ENCODE data around the gene U2SURP. TPM values are rescaled to one million over a fixed set of nuclear protein-coding genes. Genes with fewer than 3 reads are reported as not detected.
"Not testable (repeated sequence)": the region's sequence is repeated elsewhere in the genome, so short reads cannot be mapped to it uniquely, and the experiment has no call there.

Gene U2SURP
- total RNA-seq, 2 experiments from 2014 or later: 208 to 248 TPM

- Mint-ChIP-seq H3K27me3 (peaks cover 16% of the 10 kb centered on the region), H3K4me1 (no peaks in the 10 kb centered on the region), H3K9me3 (ENCODE audit: low read depth) (no peaks in the 10 kb centered on the region), H3K36me3 (ENCODE audit: low read depth) (no peaks in the 10 kb centered on the region), H3K27ac (no peak overlapping the region), H3K4me3 (no peak overlapping the region)
- CTCF ChIA-PET: interaction anchor here (0.8 to 2.4 kb wide), 3 partner anchors 16 to 394 kb away, joined by 3 to 14 read pairs (median 5); no protein-coding TSS in a partner anchor
- POLR2A ChIA-PET: no interaction called here
- intact Hi-C loops (cut with DNase I, micrococcal nuclease): no loop called here
- ATAC-seq (no peak), DNase-seq (no peak)
Measured at GRCh38 chr3:142981108-142981507, 20.3 kb upstream of the U2SURP start.

- no peaks in the 10 kb centered on the region for H3K4me1 Mint-ChIP-seq
Measured at GRCh38 chr3:142982038-142982773, 19.2 kb upstream of the U2SURP start.

GRCh38 chr3:142983318-142983717 lies 18.1 kb upstream of the U2SURP start:
- Mint-ChIP-seq H3K9me3 (ENCODE audit: low read depth) (no peaks in the 10 kb centered on the region), H3K27ac (no peak overlapping the region), H3K4me3 (no peak overlapping the region), H3K4me1 (no peaks in the 10 kb centered on the region), H3K36me3 (ENCODE audit: low read depth) (no peaks in the 10 kb centered on the region), H3K27me3 (peaks cover 19% of the 10 kb centered on the region)
- ATAC-seq: no peak
- ChIA-PET POLR2A (no interaction called here), CTCF (interaction anchor here (0.6 to 1.4 kb wide), 4 partner anchors 9 to 154 kb away, joined by 3 to 5 read pairs (median 4); no protein-coding TSS in a partner anchor)
- intact Hi-C loops (cut with DNase I, micrococcal nuclease): no loop called here
- DNase-seq: no peak

More at GRCh38 chr3:142982038-142982773, 19.2 kb upstream of the U2SURP start:
- intact Hi-C loops (cut with DNase I, micrococcal nuclease): no loop called here
- no peak for ATAC-seq
- Mint-ChIP-seq H3K27me3 (peaks cover 16% of the 10 kb centered on the region), H3K4me3 (no peak overlapping the region), H3K27ac (no peak overlapping the region), H3K9me3 (ENCODE audit: low read depth) (no peaks in the 10 kb centered on the region), H3K36me3 (ENCODE audit: low read depth) (no peaks in the 10 kb centered on the region)
- no peak for DNase-seq
- ChIA-PET CTCF (interaction anchor here (0.8 to 2.4 kb wide), 2 partner anchors 15 to 152 kb away, joined by 5 to 14 read pairs; no protein-coding TSS in a partner anchor), POLR2A (no interaction called here)

- DNase-seq (no peak), ATAC-seq (no peak)
- H3K36me3 Mint-ChIP-seq (ENCODE audit: low read depth): no peaks in the 10 kb centered on the region
- no peak overlapping the region for H3K27ac Mint-ChIP-seq
- CTCF ChIA-PET: interaction anchor here (0.8 to 2.2 kb wide), 7 partner anchors 10 to 156 kb away, joined by 3 to 13 read pairs (median 4); no protein-coding TSS in a partner anchor
- peaks cover 19% of the 10 kb centered on the region for H3K27me3 Mint-ChIP-seq
- H3K4me1 Mint-ChIP-seq: no peaks in the 10 kb centered on the region
- POLR2A ChIA-PET: no interaction called here
- no peak overlapping the region for H3K4me3 Mint-ChIP-seq
- intact Hi-C loops (cut with DNase I, micrococcal nuclease): no loop called here
- H3K9me3 Mint-ChIP-seq (ENCODE audit: low read depth): no peaks in the 10 kb centered on the region
Measured at GRCh38 chr3:142984255-142984654, 17.1 kb upstream of the U2SURP start.

- no peak overlapping the region for H3K4me3 Mint-ChIP-seq
Measured at GRCh38 chr3:142987080-142987700, 14.2 kb upstream of the U2SURP start.

GRCh38 chr3:142987707-142988106 lies 13.7 kb upstream of the U2SURP start:
- H3K4me1 Mint-ChIP-seq: no peaks in the 10 kb centered on the region
- H3K27ac Mint-ChIP-seq: no peak overlapping the region
- H3K9me3 Mint-ChIP-seq (ENCODE audit: low read depth): no peaks in the 10 kb centered on the region
- ATAC-seq (peak; percentile 30), DNase-seq (no peak)
- no peaks in the 10 kb centered on the region for H3K36me3 Mint-ChIP-seq (ENCODE audit: low read depth)
- no peak overlapping the region for H3K4me3 Mint-ChIP-seq
- POLR2A ChIA-PET: no interaction called here
- CTCF ChIA-PET: interaction anchor here (1.0 to 2.6 kb wide), 6 partner anchors 10 to 158 kb away, joined by 3 to 34 read pairs (median 5); no protein-coding TSS in a partner anchor
- H3K27me3 Mint-ChIP-seq: peaks cover 11% of the 10 kb centered on the region
- intact Hi-C loops (cut with DNase I, micrococcal nuclease): loop anchor here (1.0 to 5.0 kb wide), 6 partner anchors 60 to 401 kb away; no protein-coding TSS in a partner anchor

More at GRCh38 chr3:142987080-142987700, 14.2 kb upstream of the U2SURP start:
- ATAC-seq (peak; percentile 51), DNase-seq (no peak)
- ChIA-PET POLR2A (no interaction called here), CTCF (interaction anchor here (0.7 to 2.6 kb wide), 8 partner anchors 10 to 875 kb away, joined by 3 to 34 read pairs (median 4); no protein-coding TSS in a partner anchor)
- Mint-ChIP-seq H3K9me3 (ENCODE audit: low read depth) (no peaks in the 10 kb centered on the region), H3K4me1 (no peaks in the 10 kb centered on the region), H3K27ac (no peak overlapping the region), H3K36me3 (ENCODE audit: low read depth) (no peaks in the 10 kb centered on the region), H3K27me3 (peaks cover 14% of the 10 kb centered on the region)
- intact Hi-C loops (cut with DNase I, micrococcal nuclease): loop anchor here (1.0 to 5.0 kb wide), 6 partner anchors 60 to 400 kb away; no protein-coding TSS in a partner anchor

- H3K27me3 Mint-ChIP-seq: peaks cover 12% of the 10 kb centered on the region
- H3K36me3 Mint-ChIP-seq (ENCODE audit: low read depth); H3K9me3 Mint-ChIP-seq (ENCODE audit: low read depth); DNase-seq; ATAC-seq; POLR2A ChIA-PET; H3K27ac Mint-ChIP-seq; H3K4me3 Mint-ChIP-seq; H3K4me1 Mint-ChIP-seq: not testable (repeated sequence)
- CTCF ChIA-PET: interaction anchor here (1.4 to 2.6 kb wide), 3 partner anchors 11 to 159 kb away, joined by 4 to 34 read pairs (median 6); no protein-coding TSS in a partner anchor
- intact Hi-C loops (cut with DNase I, micrococcal nuclease): loop anchor here in 1 of 2 experiments (5.0 kb wide), 1 partner anchor 61 kb away; no protein-coding TSS in a partner anchor
Measured at GRCh38 chr3:142988221-142988620, 13.1 kb upstream of the U2SURP start.

GRCh38 chr3:142988826-142989225 lies 12.5 kb upstream of the U2SURP start:
- DNase-seq; H3K36me3 Mint-ChIP-seq (ENCODE audit: low read depth); POLR2A ChIA-PET; H3K4me1 Mint-ChIP-seq; H3K9me3 Mint-ChIP-seq (ENCODE audit: low read depth); H3K27ac Mint-ChIP-seq; H3K4me3 Mint-ChIP-seq; ATAC-seq: not testable (repeated sequence)
- intact Hi-C loops (cut with DNase I, micrococcal nuclease): loop anchor here in 1 of 2 experiments (5.0 kb wide), 1 partner anchor 62 kb away; no protein-coding TSS in a partner anchor
- CTCF ChIA-PET: interaction anchor here (3.3 kb wide), 1 partner anchor 160 kb away, joined by 36 read pairs; no protein-coding TSS in a partner anchor
- H3K27me3 Mint-ChIP-seq: peaks cover 11% of the 10 kb centered on the region

GRCh38 chr3:142990721-142991120 lies 10.6 kb upstream of the U2SURP start:
- no peaks in the 10 kb centered on the region for H3K9me3 Mint-ChIP-seq (ENCODE audit: low read depth)
- H3K36me3 Mint-ChIP-seq (ENCODE audit: low read depth): no peaks in the 10 kb centered on the region
- CTCF ChIA-PET: interaction anchor here (0.8 to 3.3 kb wide), 6 partner anchors 11 to 167 kb away, joined by 3 to 36 read pairs (median 5); partner anchors contain the start of gene U2SURP
- intact Hi-C loops (cut with DNase I, micrococcal nuclease): loop anchor here in 1 of 2 experiments (5.0 kb wide), 1 partner anchor 148 kb away; no protein-coding TSS in a partner anchor
- no peak for DNase-seq
- H3K4me1 Mint-ChIP-seq: peaks cover 4% of the 10 kb centered on the region
- H3K4me3 Mint-ChIP-seq: no peak overlapping the region
- POLR2A ChIA-PET: no interaction called here
- peaks cover 8% of the 10 kb centered on the region for H3K27me3 Mint-ChIP-seq
- H3K27ac Mint-ChIP-seq: no peak overlapping the region
- ATAC-seq: no peak

- POLR2A ChIA-PET: no interaction called here
Measured at GRCh38 chr3:142992323-142992722, 9.0 kb upstream of the U2SURP start.

GRCh38 chr3:142993958-142994442 lies 7.4 kb upstream of the U2SURP start:
- POLR2A ChIA-PET: no interaction called here
- no peak overlapping the region for H3K27ac Mint-ChIP-seq
- H3K27me3 Mint-ChIP-seq: peaks cover 5% of the 10 kb centered on the region
- no peak overlapping the region for H3K4me3 Mint-ChIP-seq
- H3K36me3 Mint-ChIP-seq (ENCODE audit: low read depth): no peaks in the 10 kb centered on the region
- H3K9me3 Mint-ChIP-seq (ENCODE audit: low read depth): no peaks in the 10 kb centered on the region
- CTCF ChIA-PET: interaction anchor here (0.6 to 9.2 kb wide), 8 partner anchors 8 to 164 kb away, joined by 3 to 65 read pairs (median 4); no protein-coding TSS in a partner anchor
- peak; percentile 76 for DNase-seq
- intact Hi-C loops (cut with DNase I, micrococcal nuclease): loop anchor here (1.0 to 5.0 kb wide), 4 partner anchors 65 to 407 kb away; no protein-coding TSS in a partner anchor
- ATAC-seq: peak; percentile 74
- peaks cover 4% of the 10 kb centered on the region for H3K4me1 Mint-ChIP-seq

More at GRCh38 chr3:142992323-142992722, 9.0 kb upstream of the U2SURP start:
- CTCF ChIA-PET: interaction anchor here (0.6 to 9.2 kb wide), 2 partner anchors 44 to 163 kb away, joined by 3 to 65 read pairs; no protein-coding TSS in a partner anchor
- Mint-ChIP-seq H3K27me3 (peaks cover 8% of the 10 kb centered on the region), H3K27ac (no peak overlapping the region), H3K4me3 (no peak overlapping the region), H3K4me1 (peaks cover 4% of the 10 kb centered on the region), H3K36me3 (ENCODE audit: low read depth) (no peaks in the 10 kb centered on the region), H3K9me3 (ENCODE audit: low read depth) (no peaks in the 10 kb centered on the region)
- intact Hi-C loops (cut with DNase I, micrococcal nuclease): loop anchor here in 1 of 2 experiments (5.0 kb wide), 1 partner anchor 150 kb away; no protein-coding TSS in a partner anchor
- DNase-seq: no peak
- no peak for ATAC-seq

Measured in activated CD4-positive, alpha-beta T cell treated with anti-CD3 and anti-CD28 coated beads for 36 hours (primary cell).